Measurements from ENCODE around the gene SPPL2B.

SPPL2B gene

GRCh38 chr19:2333807-2334211, 5.3 kb downstream of the SPPL2B start:
- Histone ChIP-seq H3K4me3 (ENCODE audit: low read length) (no peak overlapping the region), H3K9me2 (replicated peaks; ENCODE audit: insufficient read depth, low read length) (no peaks in the 10 kb centered on the region), H3K4me2 (ENCODE audit: low read depth, low read length) (no peak overlapping the region), H3K4me1 (ENCODE audit: low read length) (peaks cover 36% of the 10 kb centered on the region), H3K9ac (ENCODE audit: low read length) (no peak overlapping the region), H3K79me2 (ENCODE audit: low read length) (peaks cover 97% of the 10 kb centered on the region), H3K27me3 (replicated peaks; ENCODE audit: insufficient read depth, low read length) (no peaks in the 10 kb centered on the region), H3F3A (ENCODE audit: insufficient read depth, low read length) (peaks cover 34% of the 10 kb centered on the region), H2AFZ (ENCODE audit: low read length) (no peak overlapping the region), H3K9me3 (replicated peaks; ENCODE audit: insufficient read depth, low read length) (no peaks in the 10 kb centered on the region), H3K36me3 (replicated peaks; ENCODE audit: insufficient read depth, low read length) (0 out of 2 replicates have a peak, but pooled peaks cover 6% of the 10 kb centered on the region), H4K20me1 (ENCODE audit: insufficient read depth, low read length) (no peaks in the 10 kb centered on the region), H3K27ac (ENCODE audit: low read length) (peak overlapping the region; percentile 61; the same call in 1 of the 2 replicates)
- no peak for DNase-seq
- TF ChIP-seq EZH2 (optimal IDR thresholded peaks at IDR 0.05; ENCODE audit: low read depth, low read length) (no peak), EZH2phosphoT487 (IDR thresholded peaks at IDR 0.05; ENCODE audit: low read length) (no peak), CTCF (IDR thresholded peaks at IDR 0.05; ENCODE audit: low read length) (no peak)

DNA sequence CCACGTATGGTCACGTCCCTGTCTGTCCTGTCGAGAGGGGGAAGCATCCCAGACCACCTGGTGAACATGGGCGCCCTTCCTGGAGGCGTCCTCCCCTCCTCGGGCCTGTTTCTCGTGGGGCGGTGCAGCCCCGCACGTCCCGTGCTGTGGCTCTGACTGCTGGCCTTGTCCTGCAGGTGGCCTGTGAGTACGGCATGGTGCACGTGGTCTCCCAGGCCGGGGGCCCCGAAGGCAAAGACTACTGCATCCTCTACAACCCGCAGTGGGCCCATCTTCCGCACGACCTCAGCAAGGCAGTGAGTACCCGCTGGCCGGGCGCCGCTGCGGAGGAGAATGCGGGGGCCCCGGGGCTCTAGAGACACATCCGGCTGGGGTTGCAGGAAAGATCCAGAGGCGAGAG, 5.9 kb downstream of the SPPL2B start:
- Histone ChIP-seq H3K9me3 (replicated peaks; ENCODE audit: insufficient read depth, low read length) (no peaks in the 10 kb centered on the region), H3F3A (ENCODE audit: insufficient read depth, low read length) (peaks cover 34% of the 10 kb centered on the region), H2AFZ (ENCODE audit: low read length) (no peak overlapping the region), H3K27ac (ENCODE audit: low read length) (no peak overlapping the region), H3K9ac (ENCODE audit: low read length) (no peak overlapping the region), H3K4me2 (ENCODE audit: low read depth, low read length) (no peak overlapping the region), H4K20me1 (ENCODE audit: insufficient read depth, low read length) (no peaks in the 10 kb centered on the region), H3K9me2 (replicated peaks; ENCODE audit: insufficient read depth, low read length) (no peaks in the 10 kb centered on the region), H3K27me3 (replicated peaks; ENCODE audit: insufficient read depth, low read length) (no peaks in the 10 kb centered on the region), H3K79me2 (ENCODE audit: low read length) (peaks cover 92% of the 10 kb centered on the region), H3K36me3 (replicated peaks; ENCODE audit: insufficient read depth, low read length) (0 out of 2 replicates have a peak, but pooled peaks cover 6% of the 10 kb centered on the region), H3K4me3 (ENCODE audit: low read length) (no peak overlapping the region), H3K4me1 (ENCODE audit: low read length) (peaks cover 33% of the 10 kb centered on the region)
- no peak for DNase-seq
- TF ChIP-seq EZH2 (optimal IDR thresholded peaks at IDR 0.05; ENCODE audit: low read depth, low read length) = no peak
- TF ChIP-seq CTCF (IDR thresholded peaks at IDR 0.05; ENCODE audit: low read length) = no peak
- TF ChIP-seq EZH2phosphoT487 (IDR thresholded peaks at IDR 0.05; ENCODE audit: low read length) = no peak

DNA sequence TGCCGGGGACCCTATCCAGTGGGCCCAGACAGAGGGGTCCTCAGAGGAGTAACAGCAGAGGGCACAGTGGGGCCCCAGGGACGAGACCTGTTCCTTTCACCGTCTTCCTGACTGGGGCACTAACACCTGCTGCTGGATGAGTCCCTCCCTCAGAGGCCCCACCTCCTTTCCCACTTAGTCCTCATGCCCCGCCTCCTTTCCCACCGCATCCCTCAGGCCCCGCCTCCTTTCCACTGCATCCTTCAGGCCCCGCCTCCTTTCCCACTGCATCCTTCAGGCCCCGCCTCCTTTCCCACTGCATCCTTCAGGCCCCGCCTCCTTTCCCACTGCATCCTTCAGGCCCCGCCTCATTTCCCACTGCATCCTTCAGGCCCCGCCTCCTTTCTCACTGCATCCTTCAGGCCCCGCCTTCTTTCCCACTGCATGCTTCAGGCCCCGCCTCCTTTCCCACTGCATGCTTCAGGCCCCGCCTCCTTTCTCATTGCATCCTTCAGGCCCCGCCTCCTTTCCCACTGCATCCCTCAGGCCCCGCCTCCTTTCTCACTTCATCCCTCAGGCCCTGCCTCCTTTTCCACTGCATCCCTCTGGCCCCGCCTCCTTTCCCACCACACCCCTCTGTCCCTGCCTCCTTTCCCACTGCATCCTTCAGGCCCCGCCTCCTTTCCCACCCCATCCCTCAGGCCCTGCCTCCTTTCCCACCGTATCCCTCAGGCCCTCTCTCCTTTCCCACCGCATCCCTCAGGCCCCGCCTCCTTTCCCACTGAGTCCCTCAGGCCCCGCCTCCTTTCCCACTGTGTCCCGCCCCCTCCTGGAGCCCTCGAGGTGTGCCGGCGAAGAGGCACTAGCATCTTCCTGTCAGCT, 6.7 kb downstream of the SPPL2B start:
- Histone ChIP-seq H3F3A (ENCODE audit: insufficient read depth, low read length) (peaks cover 34% of the 10 kb centered on the region), H3K27me3 (replicated peaks; ENCODE audit: insufficient read depth, low read length) (no peaks in the 10 kb centered on the region), H3K79me2 (ENCODE audit: low read length) (peaks cover 84% of the 10 kb centered on the region), H2AFZ (ENCODE audit: low read length) (no peak overlapping the region), H3K9me3 (replicated peaks; ENCODE audit: insufficient read depth, low read length) (no peaks in the 10 kb centered on the region), H3K4me1 (ENCODE audit: low read length) (peaks cover 29% of the 10 kb centered on the region), H3K9ac (ENCODE audit: low read length) (no peak overlapping the region), H3K36me3 (replicated peaks; ENCODE audit: insufficient read depth, low read length) (0 out of 2 replicates have a peak, but pooled peaks cover 6% of the 10 kb centered on the region), H3K4me2 (ENCODE audit: low read depth, low read length) (no peak overlapping the region), H3K27ac (ENCODE audit: low read length) (no peak overlapping the region), H4K20me1 (ENCODE audit: insufficient read depth, low read length) (no peaks in the 10 kb centered on the region), H3K4me3 (ENCODE audit: low read length) (no peak overlapping the region), H3K9me2 (replicated peaks; ENCODE audit: insufficient read depth, low read length) (no peaks in the 10 kb centered on the region)
- TF ChIP-seq EZH2 (optimal IDR thresholded peaks at IDR 0.05; ENCODE audit: low read depth, low read length) (no peak), EZH2phosphoT487 (IDR thresholded peaks at IDR 0.05; ENCODE audit: low read length) (no peak), CTCF (IDR thresholded peaks at IDR 0.05; ENCODE audit: low read length) (no peak)
- no peak for DNase-seq

All from MM.1S (cell line).